SK-N-SH (cell line): Measurements from ENCODE around the gene CATSPERB. TPM values are rescaled to one million over a fixed set of nuclear protein-coding genes. Genes with fewer than 3 reads are reported as not detected.

Experiments
- CTCF ChIA-PET: fragments of 300-600, 350-600 bp; formaldehyde crosslinking; extraction: SDS; loops from one replicate; lab custom pipeline; 2021; lab: Yijun Ruan, JAX
- POLR2A ChIA-PET: fragments of 350-600 bp; sonication (Branson Sonifier 250); formaldehyde crosslinking; extraction: SDS; loops from one replicate; lab custom pipeline; 2020; ENCODE audit warnings: antibody characterized with exemption, inconsistent platforms; lab: Yijun Ruan, JAX
- DNase-seq: peaks from one replicate; pipeline ENCODE4 v3.0.0; 2012
- H2AFZ ChIP-seq: fragments of 200-600 bp; sonication (generic); 2 replicates; pipeline ENCODE4 v1.8.1; 2016; ENCODE audit warnings: antibody characterized with exemption, mild to moderate bottlenecking, low read depth
- H3F3A ChIP-seq: fragments of 200-600 bp; sonication (generic); replicated peaks from 2 replicates; pipeline ENCODE3; 2016; ENCODE audit warnings: antibody characterized with exemption, mild to moderate bottlenecking; ENCODE audit not compliant: insufficient read depth
- H3K27ac ChIP-seq, 2 experiments: fragments of 200-500 bp in 1 of 2; fragments of 200-600 bp in 1 of 2; sonication (Bioruptor generic) in 1 of 2; sonication (generic), shearing (Covaris generic) in 1 of 2; 2 replicates each; pipeline versions ENCODE4 v1.5.1 to v1.6.1; 2014 to 2016; ENCODE audit warnings: low read depth in 2 of 2, inconsistent platforms in 1 of 2, low read length in 1 of 2, mild to moderate bottlenecking in 1 of 2, mixed read lengths in 1 of 2
- H3K27me3 ChIP-seq: fragments of 200-600 bp; sonication (generic), shearing (Covaris generic); 2 replicates; pipeline ENCODE4 v1.6.1; 2016; ENCODE audit warnings: mixed run types; ENCODE audit not compliant: insufficient read depth
- H3K36me3 ChIP-seq, 2 experiments: fragments of 200-500 bp in 1 of 2; fragments of 200-600 bp in 1 of 2; sonication (Bioruptor generic) in 1 of 2; sonication (generic) in 1 of 2; replicated peaks in 1 of 2; 2 replicates each; pipeline versions ENCODE3 to v1.5.1; 2014 to 2016; ENCODE audit warnings: low read length in 1 of 2, mild to moderate bottlenecking in 1 of 2; ENCODE audit not compliant: insufficient read depth in 2 of 2, control insufficient read depth in 1 of 2
- H3K4me1 ChIP-seq, 2 experiments: fragments of 200-500 bp in 1 of 2; fragments of 200-600 bp in 1 of 2; sonication (Bioruptor generic) in 1 of 2; sonication (generic), shearing (Covaris generic) in 1 of 2; 2 replicates each; pipeline versions ENCODE4 v1.5.1 to v1.6.1; 2014 to 2016; ENCODE audit warnings: low read depth in 1 of 2, low read length in 1 of 2, mixed run types in 1 of 2; ENCODE audit not compliant: insufficient read depth in 2 of 2, control insufficient read depth in 1 of 2
- H3K4me2 ChIP-seq: fragments of 200-600 bp; sonication (generic), shearing (Covaris generic); 2 replicates; pipeline ENCODE4 v1.6.1; 2017; ENCODE audit warnings: mixed run types
- H3K4me3 ChIP-seq, 2 experiments: fragments of 200-500 bp in 1 of 2; fragments of 200-600 bp in 1 of 2; sonication (Bioruptor generic) in 1 of 2; sonication (generic), shearing (Covaris generic) in 1 of 2; 2 replicates each; pipeline versions ENCODE4 v1.5.1 to v1.8.1; 2014 to 2016; ENCODE audit warnings: low read depth in 2 of 2, inconsistent platforms in 1 of 2, low read length in 1 of 2, mild to moderate bottlenecking in 1 of 2, mixed read lengths in 1 of 2, moderate library complexity in 1 of 2
- H3K79me2 ChIP-seq: fragments of 200-600 bp; sonication (generic); 2 replicates; pipeline ENCODE4 v1.8.1; 2017; ENCODE audit warnings: mild to moderate bottlenecking; ENCODE audit not compliant: insufficient read depth
- H3K9ac ChIP-seq: fragments of 200-600 bp; sonication (generic); 2 replicates; pipeline ENCODE4 v1.6.1; 2017; ENCODE audit warnings: mixed run types
- H3K9me2 ChIP-seq: fragments of 200-600 bp; sonication (generic); 2 replicates; pipeline ENCODE4 v1.6.1; 2017; ENCODE audit warnings: mixed run types
- H3K9me3 ChIP-seq: fragments of 200-600 bp; sonication (generic); 2 replicates; pipeline ENCODE4 v1.6.1; 2017; ENCODE audit warnings: mixed run types, mild to moderate bottlenecking, moderate library complexity
- H4K20me1 ChIP-seq: fragments of 200-600 bp; sonication (generic); 2 replicates; pipeline ENCODE4 v1.6.1; 2017; ENCODE audit warnings: mild to moderate bottlenecking, mixed run types; ENCODE audit not compliant: insufficient read depth
- CHD2 ChIP-seq: fragments of 150-350 bp; IDR thresholded peaks from 2 replicates; pipeline ENCODE4 v1.6.1; 2018; ENCODE audit warnings: low read length; ENCODE audit not compliant: partially characterized antibody
- CTCF ChIP-seq: fragments of 200-600 bp; sonication (generic); IDR thresholded peaks from 2 replicates; pipeline ENCODE4 v1.6.1; 2017; ENCODE audit warnings: antibody characterized with exemption, mild to moderate bottlenecking, moderate library complexity
- ELF1 ChIP-seq: IDR thresholded peaks from 2 replicates; pipeline ENCODE4 v1.4.0; 2012
- EP300 ChIP-seq, 2 experiments: IDR thresholded peaks; 2 replicates each; pipeline versions ENCODE4 v1.4.0 to v1.6.1; 2012; ENCODE audit warnings: borderline replicate concordance in 1 of 2, low read depth in 1 of 2, low read length in 1 of 2
- EZH2phosphoT487 ChIP-seq: fragments of 200-600 bp; sonication (generic); IDR thresholded peaks from 2 replicates; pipeline ENCODE4 v1.6.1; 2017; ENCODE audit warnings: low read depth, mixed run types, mild to moderate bottlenecking, antibody characterized with exemption, moderate library complexity, borderline replicate concordance
- FOXJ3 ChIP-seq: sonication (generic); formaldehyde crosslinking; IDR thresholded peaks from 2 replicates; pipeline ENCODE4 v1.5.1; 2020; ENCODE audit warnings: mild to moderate bottlenecking, missing genetic modification reagents
- FOXM1 ChIP-seq: IDR thresholded peaks from 2 replicates; pipeline ENCODE4 v1.4.0; 2012; ENCODE audit warnings: low read depth, mild to moderate bottlenecking
- JUND ChIP-seq: IDR thresholded peaks from 2 replicates; pipeline ENCODE4 v1.4.0; 2012
- MXI1 ChIP-seq: IDR thresholded peaks from 2 replicates; pipeline ENCODE4 v1.6.1; 2012; ENCODE audit warnings: mild to moderate bottlenecking, low read depth, low read length, improper control_type of control experiment
- NFIC ChIP-seq: IDR thresholded peaks from 2 replicates; pipeline ENCODE4 v1.4.0; 2012; ENCODE audit warnings: borderline replicate concordance
- POLR2AphosphoS5 ChIP-seq: IDR thresholded peaks from 2 replicates; pipeline ENCODE4 v1.6.1; 2012; ENCODE audit warnings: low read depth, low read length
- REST ChIP-seq: IDR thresholded peaks from 2 replicates; pipeline ENCODE4 v1.6.1; 2012; ENCODE audit warnings: mild to moderate bottlenecking, low read depth, low read length, moderate library complexity
- RFX5 ChIP-seq: IDR thresholded peaks from 2 replicates; pipeline ENCODE4 v1.6.1; 2012; ENCODE audit warnings: mild to moderate bottlenecking, improper control_type of control experiment, low read length
- RXRA ChIP-seq: IDR thresholded peaks from 2 replicates; pipeline ENCODE4 v1.4.0; 2012; ENCODE audit warnings: low read depth, mild to moderate bottlenecking, borderline replicate concordance
- SIN3A ChIP-seq: IDR thresholded peaks from 2 replicates; pipeline ENCODE4 v1.6.1; 2012; ENCODE audit warnings: low read depth, mild to moderate bottlenecking, low read length, moderate library complexity, borderline replicate concordance
- SMC3 ChIP-seq: IDR thresholded peaks from 2 replicates; pipeline ENCODE4 v1.6.1; 2012; ENCODE audit warnings: low read depth, low read length, improper control_type of control experiment
- TAF1 ChIP-seq: IDR thresholded peaks from 2 replicates; pipeline ENCODE4 v1.6.1; 2012; ENCODE audit warnings: low read depth, mild to moderate bottlenecking, low read length, moderate library complexity, borderline replicate concordance
- TCF12 ChIP-seq: IDR thresholded peaks from 2 replicates; pipeline ENCODE4 v1.4.0; 2012
- WGBS: methylation state at CpG from one replicate; pipeline ENCODE4 v1.1.6; 2017; ENCODE audit warnings: low lambda C conversion rate; 5-methylcytosine and 5-hydroxymethylcytosine counted together
- polyA plus RNA-seq, 3 experiments: library from polyadenylated mRNA; depleted of rRNA; stranded (reverse); fragments of >200 nt; gene quantifications; 2 replicates each; pipeline ENCODE4 v1.2.3, GENCODE V29; 2012
- TF ChIP-seq, protein P1 (sequence below): fragments of 150-350 bp; IDR thresholded peaks from 2 replicates; pipeline ENCODE4 v1.6.1; 2016; ENCODE audit warnings: mild to moderate bottlenecking, low read depth, low read length
- TF ChIP-seq, protein P2 (sequence below): IDR thresholded peaks from 2 replicates; pipeline ENCODE4 v1.4.0; 2012; ENCODE audit warnings: low read depth, borderline replicate concordance

Gene CATSPERB
- polyA plus RNA-seq, 1 of the 3 experiments (the other 2 are of a cell fraction), result 0.08 TPM

- no peaks in the 10 kb centered on the region for H3F3A ChIP-seq
Measured at GRCh38 chr14:91706996-91707395, 24.9 kb downstream of the CATSPERB start.

DNA sequence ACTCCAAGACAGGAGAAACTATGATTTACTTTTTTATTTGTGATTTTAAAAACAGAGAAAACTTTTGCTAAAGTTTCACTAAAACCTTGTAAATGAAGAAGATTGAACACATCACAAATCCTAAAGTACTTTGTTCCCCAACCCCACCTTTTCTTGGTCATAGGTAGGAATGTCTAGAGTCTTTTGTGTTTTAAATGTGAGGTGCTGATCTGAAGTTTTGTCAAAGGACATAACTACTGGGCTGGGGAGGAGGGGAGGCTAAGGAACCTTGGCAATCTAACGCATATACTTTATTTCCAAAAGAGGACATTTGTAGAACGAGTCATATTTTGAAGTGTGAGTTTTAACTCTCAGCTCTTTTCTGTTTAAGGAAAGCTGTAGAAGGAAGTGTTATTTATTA, 37.2 kb downstream of the CATSPERB start:
- H3K4me2 ChIP-seq, result no peak overlapping the region
- no peaks in the 10 kb centered on the region for H3F3A ChIP-seq
- H3K9me3 ChIP-seq, result no peaks in the 10 kb centered on the region
- H3K4me3 ChIP-seq, result no peak overlapping the region
- H4K20me1 ChIP-seq, result no peaks in the 10 kb centered on the region
- no peak overlapping the region for H2AFZ ChIP-seq
- WGBS, result 2% methylated on average over 2 of the region's 2 CpGs
- ChIA-PET CTCF (no interaction called here), POLR2A (no interaction called here)
- no peaks in the 10 kb centered on the region for H3K4me1 ChIP-seq
- H3K27me3 ChIP-seq, result no peaks in the 10 kb centered on the region
- H3K79me2 ChIP-seq, result no peaks in the 10 kb centered on the region
- no peak for DNase-seq
- no peaks in the 10 kb centered on the region for H3K9me2 ChIP-seq
- H3K27ac ChIP-seq, result no peak overlapping the region
- H3K36me3 ChIP-seq, result no peaks in the 10 kb centered on the region
- H3K9ac ChIP-seq, result no peak overlapping the region
- TF ChIP-seq SIN3A, result no peak
- no peak for TF ChIP-seq TAF1
- TF ChIP-seq MXI1, result no peak
- TF ChIP-seq FOXM1, result no peak
- TF ChIP-seq CTCF, result no peak
- TF ChIP-seq EZH2phosphoT487, result no peak
- TF ChIP-seq CHD2, result no peak
- TF ChIP-seq TCF12, result no peak
- TF ChIP-seq, protein P1, sequence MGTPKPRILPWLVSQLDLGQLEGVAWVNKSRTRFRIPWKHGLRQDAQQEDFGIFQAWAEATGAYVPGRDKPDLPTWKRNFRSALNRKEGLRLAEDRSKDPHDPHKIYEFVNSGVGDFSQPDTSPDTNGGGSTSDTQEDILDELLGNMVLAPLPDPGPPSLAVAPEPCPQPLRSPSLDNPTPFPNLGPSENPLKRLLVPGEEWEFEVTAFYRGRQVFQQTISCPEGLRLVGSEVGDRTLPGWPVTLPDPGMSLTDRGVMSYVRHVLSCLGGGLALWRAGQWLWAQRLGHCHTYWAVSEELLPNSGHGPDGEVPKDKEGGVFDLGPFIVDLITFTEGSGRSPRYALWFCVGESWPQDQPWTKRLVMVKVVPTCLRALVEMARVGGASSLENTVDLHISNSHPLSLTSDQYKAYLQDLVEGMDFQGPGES, result no peak
- TF ChIP-seq, protein P2, sequence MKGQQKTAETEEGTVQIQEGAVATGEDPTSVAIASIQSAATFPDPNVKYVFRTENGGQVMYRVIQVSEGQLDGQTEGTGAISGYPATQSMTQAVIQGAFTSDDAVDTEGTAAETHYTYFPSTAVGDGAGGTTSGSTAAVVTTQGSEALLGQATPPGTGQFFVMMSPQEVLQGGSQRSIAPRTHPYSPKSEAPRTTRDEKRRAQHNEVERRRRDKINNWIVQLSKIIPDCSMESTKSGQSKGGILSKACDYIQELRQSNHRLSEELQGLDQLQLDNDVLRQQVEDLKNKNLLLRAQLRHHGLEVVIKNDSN, result no peak
- TF ChIP-seq RFX5, result no peak
- TF ChIP-seq ELF1, result no peak
- TF ChIP-seq FOXJ3 (CRISPR knock-in tag), result no peak

More at GRCh38 chr14:91706996-91707395, 24.9 kb downstream of the CATSPERB start:
- no peaks in the 10 kb centered on the region for H3K9me3 ChIP-seq
- H3K4me3 ChIP-seq, result no peak overlapping the region
- no peak overlapping the region for H2AFZ ChIP-seq
- H3K27ac ChIP-seq, result no peak overlapping the region
- H4K20me1 ChIP-seq, result no peaks in the 10 kb centered on the region
- no peaks in the 10 kb centered on the region for H3K27me3 ChIP-seq
- no peak for DNase-seq
- no peaks in the 10 kb centered on the region for H3K4me1 ChIP-seq
- CTCF ChIA-PET, result no interaction called here
- TF ChIP-seq RXRA, result no peak
- TF ChIP-seq MXI1, result no peak
- no peak for TF ChIP-seq REST
- TF ChIP-seq EZH2phosphoT487, result no peak
- no peak for TF ChIP-seq ELF1
- TF ChIP-seq EP300 (IDR thresholded peaks at IDR 0.05; ENCODE audit: borderline replicate concordance in 1 of 2, low read depth in 1 of 2, low read length in 1 of 2), result no peak
- no peak for TF ChIP-seq FOXJ3 (CRISPR knock-in tag)
- no peak for TF ChIP-seq SMC3
- no peak for TF ChIP-seq POLR2AphosphoS5
- TF ChIP-seq JUND, result no peak
- TF ChIP-seq NFIC, result no peak
- H3K9ac ChIP-seq, result no peak overlapping the region
- H3K9me2 ChIP-seq, result no peaks in the 10 kb centered on the region
- H3K36me3 ChIP-seq, result no peaks in the 10 kb centered on the region
- no peak overlapping the region for H3K4me2 ChIP-seq
- POLR2A ChIA-PET, result no interaction called here
- H3K79me2 ChIP-seq, result no peaks in the 10 kb centered on the region
